ENCODE data around the gene ARHGAP4. TPM values are rescaled to one million over a fixed set of nuclear protein-coding genes. Genes with fewer than 3 reads are reported as not detected.
A peak's percentile ranks its signal among the peaks of the same experiment; 100 is the strongest.

Gene ARHGAP4
- total RNA-seq, 2 experiments from 2014 or later = 456 to 463 TPM

DNA sequence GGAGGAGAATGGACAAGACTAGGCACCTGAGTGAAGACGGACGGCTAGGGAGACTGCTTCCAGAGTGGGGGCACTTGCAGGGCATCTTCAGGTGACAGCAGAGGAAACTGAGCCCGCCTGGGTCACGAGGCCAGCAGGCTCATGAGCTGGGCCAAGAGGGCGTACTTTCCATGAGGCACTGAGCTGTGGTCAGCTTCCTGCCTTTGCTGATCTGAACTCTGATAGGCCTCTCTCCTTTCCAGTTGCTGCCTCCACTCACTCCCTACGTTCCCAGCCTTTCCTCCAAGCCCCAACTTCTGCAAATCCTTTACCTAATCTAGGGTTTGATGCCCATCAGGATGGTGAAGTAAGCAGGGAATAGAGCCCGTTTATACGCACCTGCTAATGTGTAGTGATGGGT lies 38.7 kb downstream of the ARHGAP4 start:
- H3K4me3 ChIP-seq (ENCODE audit: low read length) = no peak overlapping the region
- DNase-seq (no peak), ATAC-seq (ENCODE audit: poor library complexity) (no peak)
- H3K36me3 ChIP-seq (ENCODE audit: insufficient read depth, low read length) = no peaks in the 10 kb centered on the region
- peaks cover 17 to 37% of the 10 kb centered on the region in 2 experiments for H3K27me3 ChIP-seq (ENCODE audit: control insufficient read depth in 1 of 2, insufficient read depth in 2 of 2, low read length in 2 of 2)
- no peak overlapping the region for H3K27ac ChIP-seq (ENCODE audit: low read depth in 1 of 2, low read length in 2 of 2)
- no peaks in the 10 kb centered on the region for H3K4me1 Mint-ChIP-seq (ENCODE audit: low read depth)
- POLR2A ChIA-PET = interaction anchor here (0.9 kb wide), 1 partner anchor 38 kb away, joined by 3 read pairs; no protein-coding TSS in a partner anchor
- H3K27ac Mint-ChIP-seq = no peak overlapping the region
- intact Hi-C loops (cut with DNase I, micrococcal nuclease) = loop anchor here in 1 of 2 experiments (10.0 kb wide), 1 partner anchor 123 kb away; the partner anchor contains the start of gene PLXNB3
- H3K4me3 Mint-ChIP-seq = no peak overlapping the region
- H3K9me3 ChIP-seq (ENCODE audit: control insufficient read depth in 1 of 2, insufficient read depth in 1 of 2, low read length in 2 of 2) = peaks cover 0 to 10% of the 10 kb centered on the region in 2 experiments
- H3K9me3 Mint-ChIP-seq = no peaks in the 10 kb centered on the region
- H3K36me3 Mint-ChIP-seq (ENCODE audit: low read depth) = no peaks in the 10 kb centered on the region
- CTCF ChIA-PET = no interaction called here
- H3K27me3 Mint-ChIP-seq = peaks cover 7% of the 10 kb centered on the region
- no peak for TF ChIP-seq CTCF (IDR thresholded peaks at IDR 0.05)
- peaks cover 15% of the 10 kb centered on the region for H3K4me1 ChIP-seq (ENCODE audit: insufficient read depth, low read length)

DNA sequence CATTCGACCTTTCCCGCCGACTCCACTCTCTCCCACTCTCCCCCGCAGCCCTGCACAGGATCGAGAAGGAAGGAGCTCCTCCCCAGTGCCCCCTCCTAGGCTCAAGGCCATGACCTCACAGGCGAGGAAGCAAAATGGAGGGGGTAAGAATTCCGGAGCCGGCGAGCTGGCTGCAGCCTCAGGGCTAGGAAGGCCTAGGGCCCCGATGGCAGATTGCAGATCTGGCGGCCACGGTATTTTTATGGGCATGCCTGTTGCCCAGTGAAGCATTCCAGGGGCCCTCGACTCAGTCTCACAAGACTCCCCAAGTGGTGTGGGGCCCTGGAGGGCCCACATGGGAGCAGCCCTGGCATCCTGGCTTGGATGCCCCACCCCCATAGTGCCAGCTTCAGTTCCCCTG lies 39.1 kb downstream of the ARHGAP4 start:
- DNase-seq (no peak), ATAC-seq (ENCODE audit: poor library complexity) (no peak)
- no peaks in the 10 kb centered on the region for H3K4me1 Mint-ChIP-seq (ENCODE audit: low read depth)
- ChIA-PET CTCF (no interaction called here), POLR2A (interaction anchor here (0.9 kb wide), 1 partner anchor 38 kb away, joined by 3 read pairs; no protein-coding TSS in a partner anchor)
- peaks cover 15% of the 10 kb centered on the region for H3K4me1 ChIP-seq (ENCODE audit: insufficient read depth, low read length)
- peaks cover 17 to 41% of the 10 kb centered on the region in 2 experiments for H3K27me3 ChIP-seq (ENCODE audit: control insufficient read depth in 1 of 2, insufficient read depth in 2 of 2, low read length in 2 of 2)
- intact Hi-C loops (cut with DNase I, micrococcal nuclease) = loop anchor here in 1 of 2 experiments (10.0 kb wide), 1 partner anchor 122 kb away; the partner anchor contains the start of gene PLXNB3
- no peaks in the 10 kb centered on the region for H3K9me3 Mint-ChIP-seq
- no peak for TF ChIP-seq CTCF (IDR thresholded peaks at IDR 0.05)
- no peak overlapping the region for H3K27ac ChIP-seq (ENCODE audit: low read depth in 1 of 2, low read length in 2 of 2)
- no peaks in the 10 kb centered on the region for H3K36me3 ChIP-seq (ENCODE audit: insufficient read depth, low read length)
- H3K4me3 ChIP-seq (ENCODE audit: low read length) = no peak overlapping the region
- no peak overlapping the region for H3K4me3 Mint-ChIP-seq
- no peaks in the 10 kb centered on the region for H3K36me3 Mint-ChIP-seq (ENCODE audit: low read depth)
- peaks cover 10% of the 10 kb centered on the region for H3K27me3 Mint-ChIP-seq
- peaks cover 0 to 10% of the 10 kb centered on the region in 2 experiments for H3K9me3 ChIP-seq (ENCODE audit: control insufficient read depth in 1 of 2, insufficient read depth in 1 of 2, low read length in 2 of 2)
- H3K27ac Mint-ChIP-seq = no peak overlapping the region

GRCh38 chrX:153885968-153886903 lies 39.8 kb downstream of the ARHGAP4 start, which contains the start of gene L1CAM:
L1CAM (minus strand) TSS chrX:153886173; CDS start chrX:153875836, 10,337 bp downstream.
- H3K27me3 ChIP-seq (ENCODE audit: control insufficient read depth in 1 of 2, insufficient read depth in 2 of 2, low read length in 2 of 2) = peaks cover 17 to 45% of the 10 kb centered on the region in 2 experiments
- H3K27me3 Mint-ChIP-seq = peaks cover 10% of the 10 kb centered on the region
- H3K9me3 Mint-ChIP-seq = no peaks in the 10 kb centered on the region
- no peak within 1 kb of the TSS for H3K27ac ChIP-seq (ENCODE audit: low read depth in 1 of 2, low read length in 2 of 2)
- H3K4me1 Mint-ChIP-seq (ENCODE audit: low read depth) = no peaks in the 10 kb centered on the region
- peak within 1 kb of the TSS; percentile 48 for H3K4me3 Mint-ChIP-seq
- DNase-seq = peak in 7 of 14 experiments; percentile 10 to 68 (median 35)
- peaks cover 0 to 10% of the 10 kb centered on the region in 2 experiments for H3K9me3 ChIP-seq (ENCODE audit: control insufficient read depth in 1 of 2, insufficient read depth in 1 of 2, low read length in 2 of 2)
- intact Hi-C loops (cut with DNase I, micrococcal nuclease) = loop anchor here in 1 of 2 experiments (10.0 kb wide), 1 partner anchor 121 kb away; the partner anchor contains the start of gene PLXNB3
- ATAC-seq (ENCODE audit: poor library complexity) = peak; percentile 66
- ChIA-PET CTCF (no interaction called here), POLR2A (interaction anchor here (0.9 kb wide), 1 partner anchor 39 kb away, joined by 3 read pairs; no protein-coding TSS in a partner anchor)
- no peaks in the 10 kb centered on the region for H3K36me3 Mint-ChIP-seq (ENCODE audit: low read depth)
- no peak within 1 kb of the TSS for H3K27ac Mint-ChIP-seq
- TF ChIP-seq CTCF (IDR thresholded peaks at IDR 0.05) = no peak
- H3K36me3 ChIP-seq (ENCODE audit: insufficient read depth, low read length) = no peaks in the 10 kb centered on the region
- peaks cover 15% of the 10 kb centered on the region for H3K4me1 ChIP-seq (ENCODE audit: insufficient read depth, low read length)
- H3K4me3 ChIP-seq (ENCODE audit: low read length) = peak within 1 kb of the TSS; percentile 14

Measured in CD4-positive, alpha-beta T cell (primary cell).